GM21381 (cell line): ENCODE measurements around the gene SMARCD1.
"Not testable (repeated sequence)": the region's sequence is repeated elsewhere in the genome, so short reads cannot be mapped to it uniquely, and the experiment has no call there.

Experiments
- ATAC-seq: cut with Tn5 transposase; IDR thresholded peaks from one replicate; pipeline ENCODE4 v1.9.1; 2021; ENCODE audit warnings: mild to moderate bottlenecking, moderate library complexity; ENCODE audit not compliant: unreplicated experiment

The SMARCD1 gene

GRCh38 chr12:50129290-50129689 lies 44.1 kb downstream of the SMARCD1 start:
- ATAC-seq = no peak

GRCh38 chr12:50132505-50133135 lies 47.5 kb downstream of the SMARCD1 start:
- no peak for ATAC-seq

- no peak for ATAC-seq
Measured at GRCh38 chr12:50142993-50143392, 57.9 kb downstream of the SMARCD1 start.

- no peak for ATAC-seq
Measured at GRCh38 chr12:50145439-50145838, 60.3 kb downstream of the SMARCD1 start.

GRCh38 chr12:50147281-50147680 lies 62.1 kb downstream of the SMARCD1 start:
- no peak for ATAC-seq

- not testable (repeated sequence) for ATAC-seq
Measured at GRCh38 chr12:50148011-50148410, 62.9 kb downstream of the SMARCD1 start.

- no peak for ATAC-seq
Measured at GRCh38 chr12:50149311-50149710, 64.2 kb downstream of the SMARCD1 start.
